Brain microvascular endothelial cell (primary cell): Measurements from ENCODE around the gene ZNF394.
A peak's percentile ranks its signal among the peaks of the same experiment; 100 is the strongest.

Experiments used
- DNase-seq: peaks from one replicate; pipeline ENCODE4 v3.0.0-alpha.2; 2020
- H3K27ac ChIP-seq: fragments of 250-450 bp; sonication (Bioruptor Pico); 2 replicates; pipeline ENCODE4 v1.5.1; 2020; ENCODE audit warnings: mild to moderate bottlenecking, moderate library complexity
- H3K27me3 ChIP-seq: fragments of 250-450 bp; sonication (Bioruptor Pico); replicated peaks from 2 replicates; pipeline ENCODE4 v1.5.1; 2020; ENCODE audit warnings: mild to moderate bottlenecking
- H3K36me3 ChIP-seq: fragments of 250-450 bp; sonication (Bioruptor Pico); replicated peaks from 2 replicates; pipeline ENCODE4 v1.5.1; 2020; ENCODE audit warnings: mild to moderate bottlenecking
- H3K4me3 ChIP-seq: 2 replicates; pipeline ENCODE4 v1.5.1; 2011; ENCODE audit warnings: low read depth, mild to moderate bottlenecking, control low read depth, low read length, moderate library complexity
- CTCF ChIP-seq: IDR thresholded peaks from 2 replicates; pipeline ENCODE4 v1.5.1; 2011; ENCODE audit warnings: low read depth, mild to moderate bottlenecking, moderate library complexity, low read length, control low read depth, inconsistent platforms; ENCODE audit errors: missing control alignments
- in situ Hi-C: cut with HindIII; loops from 2 replicates; pipeline ENCODE4 v1.10.0; 2017; ENCODE audit warnings: low sequenced_read_pairs, low pct_ligation_motif_present

ZNF394 gene

GRCh38 chr7:99447943-99448342 lies 52.1 kb downstream of the ZNF394 start:
- Histone ChIP-seq H3K4me3 (no peak overlapping the region), H3K36me3 (peaks cover 57% of the 10 kb centered on the region)
- in situ Hi-C loops: no loop called here

GRCh38 chr7:99446096-99446495 lies 54.0 kb downstream of the ZNF394 start:
- peaks cover 45% of the 10 kb centered on the region for H3K36me3 ChIP-seq
- in situ Hi-C loops: no loop called here
- no peak overlapping the region for H3K27ac ChIP-seq
- DNase-seq: no peak
- TF ChIP-seq CTCF: no peak
- no peak overlapping the region for H3K4me3 ChIP-seq
- no peaks in the 10 kb centered on the region for H3K27me3 ChIP-seq

More at GRCh38 chr7:99447943-99448342, 52.1 kb downstream of the ZNF394 start:
- DNase-seq: no peak
- no peak overlapping the region for H3K27ac ChIP-seq
- H3K27me3 ChIP-seq: no peaks in the 10 kb centered on the region
- TF ChIP-seq CTCF: peak; percentile 27
